Ishikawa (cell line): ENCODE data around the gene FRMD5.

Experiments used
- CEBPB ChIP-seq: IDR thresholded peaks from 2 replicates; pipeline ENCODE4 v1.6.1; 2012
- CREB1 ChIP-seq: IDR thresholded peaks from 2 replicates; pipeline ENCODE4 v1.6.1; 2012; ENCODE audit warnings: low read depth
- EGR1 ChIP-seq: IDR thresholded peaks from 2 replicates; pipeline ENCODE4 v1.6.1; 2012
- EP300 ChIP-seq: IDR thresholded peaks from 2 replicates; pipeline ENCODE4 v1.6.1; 2012; ENCODE audit warnings: borderline replicate concordance
- FOXM1 ChIP-seq: IDR thresholded peaks from 2 replicates; pipeline ENCODE4 v1.6.1; 2012; ENCODE audit warnings: low read depth, borderline replicate concordance
- NFIC ChIP-seq: IDR thresholded peaks from 2 replicates; pipeline ENCODE4 v1.6.1; 2012
- RAD21 ChIP-seq: IDR thresholded peaks from 2 replicates; pipeline ENCODE4 v1.6.1; 2012; ENCODE audit warnings: low read depth
- REST ChIP-seq: IDR thresholded peaks from 2 replicates; pipeline ENCODE4 v1.6.1; 2012; ENCODE audit warnings: low read depth, mild to moderate bottlenecking
- TAF1 ChIP-seq: IDR thresholded peaks from 2 replicates; pipeline ENCODE4 v1.6.1; 2012; ENCODE audit warnings: low read depth, mild to moderate bottlenecking
- TCF12 ChIP-seq: IDR thresholded peaks from 2 replicates; pipeline ENCODE4 v1.6.1; 2012; ENCODE audit warnings: low read depth
- TEAD4 ChIP-seq: IDR thresholded peaks from 2 replicates; pipeline ENCODE4 v1.6.1; 2012
- YY1 ChIP-seq: IDR thresholded peaks from 2 replicates; pipeline ENCODE4 v1.6.1; 2012; ENCODE audit warnings: low read depth
- ZBTB7A ChIP-seq: IDR thresholded peaks from 2 replicates; pipeline ENCODE4 v1.6.1; 2012; ENCODE audit warnings: low read depth
- TF ChIP-seq, protein P1 (sequence below): IDR thresholded peaks from 2 replicates; pipeline ENCODE4 v1.6.1; 2012
- TF ChIP-seq, protein P2 (sequence below): IDR thresholded peaks from 2 replicates; pipeline ENCODE4 v1.6.1; 2012

FRMD5 gene

GRCh38 chr15:43931790-43932435 is 263.2 kb downstream of the FRMD5 start:
- TF ChIP-seq, protein P1, sequence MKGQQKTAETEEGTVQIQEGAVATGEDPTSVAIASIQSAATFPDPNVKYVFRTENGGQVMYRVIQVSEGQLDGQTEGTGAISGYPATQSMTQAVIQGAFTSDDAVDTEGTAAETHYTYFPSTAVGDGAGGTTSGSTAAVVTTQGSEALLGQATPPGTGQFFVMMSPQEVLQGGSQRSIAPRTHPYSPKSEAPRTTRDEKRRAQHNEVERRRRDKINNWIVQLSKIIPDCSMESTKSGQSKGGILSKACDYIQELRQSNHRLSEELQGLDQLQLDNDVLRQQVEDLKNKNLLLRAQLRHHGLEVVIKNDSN: no peak
- TF ChIP-seq EP300: no peak
- no peak for TF ChIP-seq RAD21
- TF ChIP-seq TEAD4: no peak
- TF ChIP-seq, protein P2, sequence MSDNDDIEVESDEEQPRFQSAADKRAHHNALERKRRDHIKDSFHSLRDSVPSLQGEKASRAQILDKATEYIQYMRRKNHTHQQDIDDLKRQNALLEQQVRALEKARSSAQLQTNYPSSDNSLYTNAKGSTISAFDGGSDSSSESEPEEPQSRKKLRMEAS: no peak
- TF ChIP-seq TAF1: no peak
- TF ChIP-seq REST: no peak
- TF ChIP-seq NFIC: no peak
- no peak for TF ChIP-seq TCF12
- TF ChIP-seq CEBPB: no peak
- no peak for TF ChIP-seq EGR1
- no peak for TF ChIP-seq YY1
- no peak for TF ChIP-seq FOXM1
- TF ChIP-seq ZBTB7A: no peak
- no peak for TF ChIP-seq CREB1

DNA sequence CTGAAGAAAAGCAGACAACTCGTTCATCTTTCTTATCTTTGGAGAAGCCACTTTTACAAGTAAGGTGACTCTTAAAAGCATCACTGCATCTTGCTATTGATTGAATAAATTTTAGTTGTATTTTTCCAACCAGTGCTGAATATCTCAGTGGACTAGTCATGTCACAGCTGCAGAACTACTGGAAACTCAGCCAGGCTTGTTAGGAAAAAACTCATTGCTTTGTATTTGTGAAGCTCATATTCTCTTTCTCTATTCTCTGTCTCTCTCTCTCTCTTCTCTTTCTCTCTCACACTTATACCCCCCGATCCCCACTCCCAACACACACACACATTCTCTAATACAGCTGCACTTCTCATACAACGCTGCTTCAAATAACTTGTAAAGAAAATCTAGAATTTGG is 264.0 kb downstream of the FRMD5 start:
- no peak for TF ChIP-seq EGR1
- no peak for TF ChIP-seq CREB1
- TF ChIP-seq FOXM1: no peak
- no peak for TF ChIP-seq RAD21
- no peak for TF ChIP-seq YY1
- TF ChIP-seq EP300: no peak
- TF ChIP-seq ZBTB7A: no peak
- no peak for TF ChIP-seq TEAD4
- TF ChIP-seq NFIC: no peak
- TF ChIP-seq, protein P2: no peak
- TF ChIP-seq, protein P1: no peak
- TF ChIP-seq REST: no peak
- TF ChIP-seq TAF1: no peak
- TF ChIP-seq TCF12: no peak
- no peak for TF ChIP-seq CEBPB

DNA sequence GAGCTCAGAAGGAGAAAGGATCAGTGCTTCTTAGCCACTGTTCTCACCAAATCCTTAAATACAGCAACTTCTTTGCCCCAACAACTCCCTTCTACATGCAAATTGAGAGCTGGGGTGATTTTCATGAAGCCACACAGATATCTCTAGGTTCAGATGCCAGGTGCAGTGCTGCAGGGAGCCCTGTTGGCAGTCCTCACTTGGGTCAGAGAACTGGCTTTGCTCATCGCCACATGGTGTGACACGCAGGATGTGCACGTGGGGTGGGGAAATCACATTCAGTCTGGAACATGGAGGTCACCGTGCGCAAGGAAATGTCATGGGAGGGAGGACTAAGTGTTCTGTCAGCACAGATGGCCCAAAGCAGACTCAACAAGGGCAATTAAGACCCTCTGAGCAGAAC is 264.5 kb downstream of the FRMD5 start:
- TF ChIP-seq EGR1 (no peak), FOXM1 (no peak), CEBPB (no peak), NFIC (no peak), TAF1 (no peak), CREB1 (no peak), EP300 (no peak)
- TF ChIP-seq, protein P1: no peak
- TF ChIP-seq, protein P2: no peak

DNA sequence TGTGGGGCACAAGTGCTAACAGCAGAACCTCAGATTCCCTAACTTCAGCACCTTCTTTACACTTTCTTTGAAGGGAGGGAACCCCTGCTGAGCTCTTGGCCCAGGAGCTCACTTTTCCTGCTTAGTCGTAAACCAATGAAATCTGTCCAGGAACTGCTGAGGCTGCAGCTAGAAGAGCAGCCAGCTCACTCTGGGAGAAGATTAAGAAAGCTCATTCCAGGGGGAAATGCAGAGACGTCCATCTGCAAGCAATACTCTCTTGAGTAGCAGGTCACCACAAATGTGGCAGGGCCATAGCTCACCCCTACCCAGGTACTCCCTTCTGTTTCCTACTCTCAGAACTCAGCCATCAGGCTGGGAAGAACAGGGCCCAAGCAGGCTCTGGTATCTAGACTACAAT is 265.0 kb downstream of the FRMD5 start:
- TF ChIP-seq TEAD4 (0 out of 2 replicates have a peak, but pooled peaks have one; percentile 22), FOXM1 (no peak), TCF12 (no peak; the same call in 1 of the 2 replicates), YY1 (no peak), NFIC (peak; percentile 86), RAD21 (no peak; the same call in 1 of the 2 replicates), REST (0 out of 2 replicates have a peak, but pooled peaks have one; percentile 8)
- TF ChIP-seq, protein P1: 0 out of 2 replicates have a peak, but pooled peaks have one; percentile 11
